K562 (cell line): Measurements from ENCODE around the gene CLTC. TPM values are rescaled to one million over a fixed set of nuclear protein-coding genes. Genes with fewer than 3 reads are reported as not detected.

Source experiments
- ATF3 ChIP-seq, 2 experiments: fragments of 450-650 bp in 1 of 2; sonication (generic) in 1 of 2; formaldehyde crosslinking in 1 of 2; IDR thresholded peaks in 1 of 2; conservative IDR thresholded peaks in 1 of 2; 2 replicates each; pipeline versions ENCODE4 v1.6.1 to v1.8.1; 2016 to 2023; ENCODE audit warnings: mild to moderate bottlenecking in 2 of 2, moderate library complexity in 2 of 2, inconsistent platforms in 1 of 2, missing genetic modification reagents in 1 of 2
- GATAD2B ChIP-seq: fragments of 450-650 bp; IDR thresholded peaks from 2 replicates; pipeline ENCODE4 v1.6.1; 2017; ENCODE audit warnings: mild to moderate bottlenecking, borderline replicate concordance
- MAFG ChIP-seq: fragments of 450-650 bp; conservative IDR thresholded peaks from 2 replicates; pipeline ENCODE4 v1.6.1; 2016; ENCODE audit warnings: missing genetic modification characterization, missing compliant biosample characterization
- NFE2 ChIP-seq: IDR thresholded peaks from 2 replicates; pipeline ENCODE4 v1.6.1; 2014; ENCODE audit warnings: antibody characterized with exemption, low read depth
- NR4A1 ChIP-seq, 2 experiments: fragments of 250-450 bp in 1 of 2; fragments of 450-650 bp in 1 of 2; sonication (Bioruptor Pico) in 1 of 2; IDR thresholded peaks; 2 replicates each; pipeline versions ENCODE4 v1.4.0 to v1.6.1; 2016 to 2020; ENCODE audit warnings: mild to moderate bottlenecking in 2 of 2, missing compliant biosample characterization in 1 of 2, missing genetic modification characterization in 1 of 2, moderate library complexity in 1 of 2
- RCOR1 ChIP-seq, 2 experiments: IDR thresholded peaks; 2 replicates each; pipeline ENCODE4 v1.6.1; 2012; ENCODE audit warnings: low read depth in 2 of 2, low read length in 2 of 2, borderline replicate concordance in 1 of 2, improper control_type of control experiment in 1 of 2
- SLC30A9 ChIP-seq: fragments of 250-450 bp; sonication (Bioruptor Pico); IDR thresholded peaks from 2 replicates; pipeline ENCODE4 v1.8.0; 2022; ENCODE audit warnings: mild to moderate bottlenecking, moderate library complexity
- SMAD4 ChIP-seq: fragments of 250-450 bp; sonication (Bioruptor Pico); conservative IDR thresholded peaks from 2 replicates; pipeline ENCODE4 v1.8.0; 2021; ENCODE audit warnings: inconsistent platforms, mild to moderate bottlenecking, moderate library complexity
- SMARCA5 ChIP-seq: fragments of 450-650 bp; IDR thresholded peaks from 2 replicates; pipeline ENCODE4 v1.6.1; 2016
- TRIM24 ChIP-seq, 2 experiments: fragments of 450-650 bp; IDR thresholded peaks; 2 replicates each; pipeline ENCODE4 v1.6.1; 2016
- ZBTB11 ChIP-seq, 3 experiments: fragments of 200-800 bp in 1 of 3; fragments of 250-450 bp in 1 of 3; fragments of 450-650 bp in 1 of 3; sonication (Bioruptor Pico) in 1 of 3; sonication (Bioruptor generic) in 1 of 3; formaldehyde crosslinking in 1 of 3; IDR thresholded peaks; 2 replicates each; pipeline versions ENCODE4 v1.6.1 to v1.8.0; 2016 to 2022; ENCODE audit warnings: mild to moderate bottlenecking in 2 of 3, missing genetic modification characterization in 2 of 3, missing compliant biosample characterization in 1 of 3, moderate library complexity in 1 of 3
- ZNF77 ChIP-seq: fragments of 250-450 bp; sonication (Bioruptor Pico); IDR thresholded peaks from 2 replicates; pipeline ENCODE4 v1.5.0; 2020
- polyA plus RNA-seq, 8 experiments: library from polyadenylated mRNA; depleted of rRNA in 4 of 8; stranded (reverse) in 5 of 8; unstranded in 3 of 8; fragments of >200 nt; fragmentation: Nextera tagmentation in 2 of 8; fragmentation: Illumina TruSeq in 1 of 8; extraction: Ambion mirVana in 2 of 8; extraction: Trizol in 1 of 8; gene quantifications; 2 replicates each; pipeline versions ENCODE4 v1.2.1 to v1.2.3, GENCODE V29; 2011 to 2014; ENCODE audit warnings: inconsistent platforms in 1 of 8, missing spikeins in 1 of 8
- total RNA-seq, 7 experiments: library from RNA; depleted of rRNA in 6 of 7; stranded (reverse); fragments of >200 nt in 6 of 7; fragmentation: Illumina TruSeq in 2 of 7; extraction: Trizol in 2 of 7; gene quantifications; 2 replicates each; pipeline versions ENCODE4 v1.2.1 to v1.2.3, GENCODE V29; 2011 to 2021; ENCODE audit warnings: low replicate concordance in 1 of 7
- TF ChIP-seq, protein P1 (sequence below): fragments of 250-450 bp; sonication (Bioruptor Pico); IDR thresholded peaks from 2 replicates; pipeline ENCODE4 v1.8.0; 2022; ENCODE audit warnings: inconsistent platforms, mild to moderate bottlenecking, moderate library complexity, borderline replicate concordance
- TF ChIP-seq, protein P2 (sequence below): fragments of 250-450 bp; sonication (Bioruptor Pico); IDR thresholded peaks from 2 replicates; pipeline ENCODE4 v1.4.0; 2020

CLTC gene
- total and polyA plus RNA-seq, 9 of the 15 experiments (the other 6 are each of a cell fraction or from before 2014, with no cell fraction given), result 115 to 267 (median 174) TPM

DNA sequence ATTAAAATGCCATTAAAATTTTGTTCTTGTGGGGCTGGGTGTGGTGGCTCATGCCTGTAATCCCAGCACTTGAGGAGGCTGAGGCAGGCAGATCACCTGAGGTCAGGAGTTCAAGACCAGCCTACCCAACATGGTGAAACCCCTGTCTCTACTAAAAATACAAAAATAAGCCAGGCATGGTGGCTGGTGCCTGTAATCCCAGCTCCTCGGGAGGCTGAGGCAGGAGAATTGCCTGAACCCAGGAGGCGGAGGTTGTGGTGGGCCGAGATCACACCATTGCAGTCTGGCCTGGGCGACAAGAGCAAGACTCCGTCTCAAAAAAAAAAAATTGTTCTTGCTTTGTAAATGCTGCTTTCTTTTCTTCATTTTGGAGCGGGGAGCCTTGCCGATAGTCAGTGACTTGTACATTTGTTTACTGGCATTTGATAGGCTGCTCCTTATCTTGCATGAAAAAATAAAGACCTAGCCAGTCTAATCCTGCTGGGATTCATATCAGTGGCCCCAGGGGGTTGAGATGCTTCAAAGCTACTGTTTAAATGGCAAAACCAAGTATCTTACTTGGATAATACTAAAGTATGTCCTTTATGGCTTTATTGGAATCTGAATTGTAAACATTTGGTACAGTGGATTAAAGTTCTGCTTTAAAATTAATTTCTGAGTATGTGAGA is 3.3 kb upstream of the CLTC start (continued):
- TF ChIP-seq SMARCA5, result 0 out of 2 replicates have a peak, but pooled peaks have one; percentile 22
- no peak for TF ChIP-seq SLC30A9 (CRISPR knock-in tag)
- TF ChIP-seq GATAD2B, result peak; percentile 26; the same call in 1 of the 2 replicates
- no peak for TF ChIP-seq ZNF77 (CRISPR knock-in tag)
- TF ChIP-seq RCOR1 (IDR thresholded peaks at IDR 0.05; ENCODE audit: borderline replicate concordance in 1 of 2, low read depth in 2 of 2, low read length in 2 of 2), result peak in 1 of 2 experiments; percentile 70; a peak in 2 of 4 replicates
- TF ChIP-seq MAFG (tag), result 0 out of 2 replicates have a peak, but pooled peaks have one; percentile 22
- peak in 1 of 3 experiments; percentile 46; a peak in 1 of 6 replicates for TF ChIP-seq ZBTB11 (CRISPR knock-in tag; IDR thresholded peaks at IDR 0.05)
- TF ChIP-seq, protein P1, sequence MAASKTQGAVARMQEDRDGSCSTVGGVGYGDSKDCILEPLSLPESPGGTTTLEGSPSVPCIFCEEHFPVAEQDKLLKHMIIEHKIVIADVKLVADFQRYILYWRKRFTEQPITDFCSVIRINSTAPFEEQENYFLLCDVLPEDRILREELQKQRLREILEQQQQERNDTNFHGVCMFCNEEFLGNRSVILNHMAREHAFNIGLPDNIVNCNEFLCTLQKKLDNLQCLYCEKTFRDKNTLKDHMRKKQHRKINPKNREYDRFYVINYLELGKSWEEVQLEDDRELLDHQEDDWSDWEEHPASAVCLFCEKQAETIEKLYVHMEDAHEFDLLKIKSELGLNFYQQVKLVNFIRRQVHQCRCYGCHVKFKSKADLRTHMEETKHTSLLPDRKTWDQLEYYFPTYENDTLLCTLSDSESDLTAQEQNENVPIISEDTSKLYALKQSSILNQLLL (CRISPR knock-in tag), result no peak
- TF ChIP-seq, protein P2, sequence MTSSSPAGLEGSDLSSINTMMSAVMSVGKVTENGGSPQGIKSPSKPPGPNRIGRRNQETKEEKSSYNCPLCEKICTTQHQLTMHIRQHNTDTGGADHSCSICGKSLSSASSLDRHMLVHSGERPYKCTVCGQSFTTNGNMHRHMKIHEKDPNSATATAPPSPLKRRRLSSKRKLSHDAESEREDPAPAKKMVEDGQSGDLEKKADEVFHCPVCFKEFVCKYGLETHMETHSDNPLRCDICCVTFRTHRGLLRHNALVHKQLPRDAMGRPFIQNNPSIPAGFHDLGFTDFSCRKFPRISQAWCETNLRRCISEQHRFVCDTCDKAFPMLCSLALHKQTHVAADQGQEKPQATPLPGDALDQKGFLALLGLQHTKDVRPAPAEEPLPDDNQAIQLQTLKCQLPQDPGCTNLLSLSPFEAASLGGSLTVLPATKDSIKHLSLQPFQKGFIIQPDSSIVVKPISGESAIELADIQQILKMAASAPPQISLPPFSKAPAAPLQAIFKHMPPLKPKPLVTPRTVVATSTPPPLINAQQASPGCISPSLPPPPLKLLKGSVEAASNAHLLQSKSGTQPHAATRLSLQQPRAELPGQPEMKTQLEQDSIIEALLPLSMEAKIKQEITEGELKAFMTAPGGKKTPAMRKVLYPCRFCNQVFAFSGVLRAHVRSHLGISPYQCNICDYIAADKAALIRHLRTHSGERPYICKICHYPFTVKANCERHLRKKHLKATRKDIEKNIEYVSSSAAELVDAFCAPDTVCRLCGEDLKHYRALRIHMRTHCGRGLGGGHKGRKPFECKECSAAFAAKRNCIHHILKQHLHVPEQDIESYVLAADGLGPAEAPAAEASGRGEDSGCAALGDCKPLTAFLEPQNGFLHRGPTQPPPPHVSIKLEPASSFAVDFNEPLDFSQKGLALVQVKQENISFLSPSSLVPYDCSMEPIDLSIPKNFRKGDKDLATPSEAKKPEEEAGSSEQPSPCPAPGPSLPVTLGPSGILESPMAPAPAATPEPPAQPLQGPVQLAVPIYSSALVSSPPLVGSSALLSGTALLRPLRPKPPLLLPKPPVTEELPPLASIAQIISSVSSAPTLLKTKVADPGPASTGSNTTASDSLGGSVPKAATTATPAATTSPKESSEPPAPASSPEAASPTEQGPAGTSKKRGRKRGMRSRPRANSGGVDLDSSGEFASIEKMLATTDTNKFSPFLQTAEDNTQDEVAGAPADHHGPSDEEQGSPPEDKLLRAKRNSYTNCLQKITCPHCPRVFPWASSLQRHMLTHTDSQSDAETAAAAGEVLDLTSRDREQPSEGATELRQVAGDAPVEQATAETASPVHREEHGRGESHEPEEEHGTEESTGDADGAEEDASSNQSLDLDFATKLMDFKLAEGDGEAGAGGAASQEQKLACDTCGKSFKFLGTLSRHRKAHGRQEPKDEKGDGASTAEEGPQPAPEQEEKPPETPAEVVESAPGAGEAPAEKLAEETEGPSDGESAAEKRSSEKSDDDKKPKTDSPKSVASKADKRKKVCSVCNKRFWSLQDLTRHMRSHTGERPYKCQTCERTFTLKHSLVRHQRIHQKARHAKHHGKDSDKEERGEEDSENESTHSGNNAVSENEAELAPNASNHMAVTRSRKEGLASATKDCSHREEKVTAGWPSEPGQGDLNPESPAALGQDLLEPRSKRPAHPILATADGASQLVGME, result no peak
- no peak for TF ChIP-seq ATF3 (IDR thresholded peaks at IDR 0.05)
- no peak for TF ChIP-seq ATF3 (CRISPR knock-in tag; conservative IDR thresholded peaks at IDR 0.05)
- TF ChIP-seq SMAD4 (CRISPR knock-in tag), result peak; percentile 46; the same call in 1 of the 2 replicates
- no peak for TF ChIP-seq NR4A1 (CRISPR knock-in tag; IDR thresholded peaks at IDR 0.05)
- peak; percentile 90 for TF ChIP-seq NR4A1 (tag; IDR thresholded peaks at IDR 0.05)
- peak; percentile 20; the same call in 1 of the 2 replicates for TF ChIP-seq NFE2
- TF ChIP-seq TRIM24 (IDR thresholded peaks at IDR 0.05), result no peak
